ENCODE results near the gene SPNS3. TPM values are rescaled to one million over a fixed set of nuclear protein-coding genes. Genes with fewer than 3 reads are reported as not detected.
A peak's percentile ranks its signal among the peaks of the same experiment; 100 is the strongest.

Gene SPNS3
- total RNA-seq, 4 donors from 2014 or later, result not detected

DNA sequence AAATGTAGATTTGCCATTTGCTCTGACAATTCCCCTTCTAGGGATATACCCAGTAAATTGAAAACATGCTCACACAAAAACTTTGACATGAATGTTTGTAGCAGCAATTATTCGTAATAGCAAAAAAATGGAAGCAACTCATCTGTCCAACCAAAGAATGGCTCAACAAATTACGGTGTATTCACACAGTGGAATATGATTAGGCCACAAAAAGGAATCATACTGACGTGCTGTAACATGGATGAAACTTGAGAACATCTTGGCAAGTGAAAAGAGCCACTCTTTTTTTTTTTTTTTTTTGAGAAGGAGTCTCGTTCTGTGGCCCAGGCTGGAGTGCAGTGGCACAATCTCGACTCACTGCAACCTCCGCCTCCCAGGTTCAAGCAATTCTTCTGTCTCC is 24.1 kb upstream of the SPNS3 start:
- H3K9me3 ChIP-seq, result no peaks in the 10 kb centered on the region
- H3K27me3 ChIP-seq, result no peaks in the 10 kb centered on the region
- TF ChIP-seq EP300 (IDR thresholded peaks at IDR 0.05), result no peak
- no peak for TF ChIP-seq POLR2A (IDR thresholded peaks at IDR 0.05)
- H3K27ac ChIP-seq, result no peak overlapping the region
- H3K4me3 ChIP-seq, result no peak overlapping the region
- WGBS, 2 donors (ENCODE audit: low coverage in 1 of 2), result 63 to 69% methylated on average over 4 to 6 of the region's 6 CpGs
- peaks cover 0 to 6% (median 0%) of the 10 kb centered on the region in 3 donors for H3K4me1 ChIP-seq
- no peak for ATAC-seq
- no peaks in the 10 kb centered on the region for H3K36me3 ChIP-seq

GRCh38 chr17:4411201-4411600 is 22.5 kb upstream of the SPNS3 start:
- TF ChIP-seq CTCF (IDR thresholded peaks at IDR 0.05), result no peak
- H3K27ac ChIP-seq, result no peak overlapping the region
- H3K9me3 ChIP-seq, result no peaks in the 10 kb centered on the region
- H3K27me3 ChIP-seq, result no peaks in the 10 kb centered on the region
- ATAC-seq, result no peak
- no peak overlapping the region for H3K4me3 ChIP-seq
- H3K4me1 ChIP-seq, result peaks cover 0 to 6% (median 0%) of the 10 kb centered on the region in 3 donors
- 44 to 59% methylated on average over 3 of the region's 3 CpGs for WGBS, 2 donors (ENCODE audit: low coverage in 1 of 2)
- no peaks in the 10 kb centered on the region for H3K36me3 ChIP-seq

GRCh38 chr17:4412933-4413831 is 20.6 kb upstream of the SPNS3 start:
- no peaks in the 10 kb centered on the region for H3K27me3 ChIP-seq
- H3K27ac ChIP-seq, result peak overlapping the region in 1 of 4 donors; percentile 29
- no peaks in the 10 kb centered on the region for H3K9me3 ChIP-seq
- 28 to 40% methylated on average over 7 to 22 of the region's 27 CpGs for WGBS, 2 donors (ENCODE audit: low coverage in 1 of 2)
- peak; percentile 93 for ATAC-seq
- no peaks in the 10 kb centered on the region for H3K36me3 ChIP-seq
- H3K4me3 ChIP-seq, result no peak overlapping the region
- peaks cover 0 to 6% (median 0%) of the 10 kb centered on the region in 3 donors for H3K4me1 ChIP-seq
- TF ChIP-seq POLR2AphosphoS5 (IDR thresholded peaks at IDR 0.05) (no peak), CTCF (IDR thresholded peaks at IDR 0.05) (peak; percentile 77 to 97 (median 96)), POLR2A (IDR thresholded peaks at IDR 0.05) (no peak), EP300 (IDR thresholded peaks at IDR 0.05) (no peak)

DNA sequence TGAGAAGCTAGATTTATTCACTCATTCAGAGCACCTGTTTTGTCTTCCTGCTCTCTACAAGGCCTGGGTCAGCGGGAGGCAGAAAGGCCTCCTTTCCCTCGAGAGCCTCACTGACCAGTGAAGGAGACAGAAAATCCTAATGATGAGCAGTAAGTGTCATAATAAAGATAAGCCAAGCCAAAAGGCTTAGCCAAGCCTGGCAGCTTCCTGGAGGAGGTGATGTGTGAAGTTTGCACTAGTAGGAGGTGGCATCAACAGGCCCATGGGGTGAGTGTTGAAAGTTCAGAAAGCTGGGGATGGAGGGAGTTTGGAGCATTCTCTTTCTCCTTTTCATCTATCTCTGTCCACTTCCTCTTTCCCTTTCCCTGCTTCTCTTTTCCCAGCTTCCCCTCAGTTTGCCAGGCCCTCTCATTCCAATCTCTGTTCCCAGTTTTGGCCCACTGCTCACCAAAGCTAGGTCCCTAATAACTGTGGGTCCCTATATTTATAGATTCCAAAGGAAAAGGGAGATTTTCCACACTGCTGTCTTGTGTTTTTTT is 16.5 kb upstream of the SPNS3 start:
- 75% methylated on average over 2 of the region's 2 CpGs; no CpG with 5 or more reads in 1 of the 2 donors for WGBS, 2 donors (ENCODE audit: low coverage in 1 of 2)
- no peak overlapping the region for H3K27ac ChIP-seq

More for the DNA sequence above, 16.5 kb upstream of the SPNS3 start:
- ATAC-seq, result no peak
- Histone ChIP-seq H3K27me3 (no peaks in the 10 kb centered on the region), H3K36me3 (no peaks in the 10 kb centered on the region), H3K4me3 (no peak overlapping the region), H3K9me3 (no peaks in the 10 kb centered on the region), H3K4me1 (peaks cover 0 to 12% (median 0%) of the 10 kb centered on the region in 3 donors)
- no peak for TF ChIP-seq CTCF (IDR thresholded peaks at IDR 0.05)
- no peak for TF ChIP-seq POLR2A (IDR thresholded peaks at IDR 0.05)
- TF ChIP-seq POLR2AphosphoS5 (IDR thresholded peaks at IDR 0.05), result no peak
- TF ChIP-seq EP300 (IDR thresholded peaks at IDR 0.05), result no peak

All from gastroesophageal sphincter (tissue), 4 donors.